WERI-Rb-1 (cell line): ENCODE data around the gene RAVER1.
A peak's percentile ranks its signal among the peaks of the same experiment; 100 is the strongest.
"Not testable (repeated sequence)": the region's sequence is repeated elsewhere in the genome, so short reads cannot be mapped to it uniquely, and the experiment has no call there.

Source experiments
- DNase-seq: peaks from one replicate; pipeline ENCODE4 v3.0.0-alpha.2; 2020
- H3K27ac ChIP-seq: fragments of 250-450 bp; sonication (Bioruptor Pico); 2 replicates; pipeline ENCODE4 v1.5.1; 2020; ENCODE audit warnings: mild to moderate bottlenecking, moderate library complexity
- H3K27me3 ChIP-seq: fragments of 250-450 bp; sonication (Bioruptor Pico); 2 replicates; pipeline ENCODE4 v1.5.1; 2021; ENCODE audit warnings: mild to moderate bottlenecking, low read depth, moderate library complexity; ENCODE audit not compliant: insufficient read depth, severe bottlenecking
- H3K36me3 ChIP-seq: fragments of 250-450 bp; sonication (Bioruptor Pico); 2 replicates; pipeline ENCODE4 v1.5.1; 2020; ENCODE audit warnings: mild to moderate bottlenecking, moderate library complexity
- H3K4me3 ChIP-seq: 2 replicates; pipeline ENCODE4 v1.5.1; 2011; ENCODE audit warnings: low read depth, mild to moderate bottlenecking, control low read depth, low read length
- H3K9me3 ChIP-seq: fragments of 250-450 bp; sonication (Bioruptor Pico); 2 replicates; pipeline ENCODE4 v1.5.1; 2021; ENCODE audit warnings: mild to moderate bottlenecking, moderate library complexity; ENCODE audit not compliant: severe bottlenecking
- CTCF ChIP-seq: IDR thresholded peaks from 2 replicates; pipeline ENCODE4 v1.5.1; 2011; ENCODE audit warnings: low read depth, mild to moderate bottlenecking, control low read depth, inconsistent platforms, low read length

Gene RAVER1

GRCh38 chr19:10332965-10333757 lies at the start of gene RAVER1:
Gene RAVER1, minus strand, starts transcription at chr19:10333529. Its CDS starts 22 bp downstream, at chr19:10333507.
- H3K27me3 ChIP-seq = no peaks in the 10 kb centered on the region
- DNase-seq = peak; percentile 98
- peak within 1 kb of the TSS; percentile 74 for H3K4me3 ChIP-seq
- TF ChIP-seq CTCF = no peak
- H3K9me3 ChIP-seq = no peaks in the 10 kb centered on the region
- peaks cover 52% of the 10 kb centered on the region for H3K36me3 ChIP-seq
- H3K27ac ChIP-seq = peak within 1 kb of the TSS; percentile 99

- not testable (repeated sequence) for H3K36me3 ChIP-seq, DNase-seq, H3K9me3 ChIP-seq, H3K27ac ChIP-seq, H3K27me3 ChIP-seq, H3K4me3 ChIP-seq
These were observed 49.8 kb upstream of the RAVER1 start for GRCh38 chr19:10383223-10383499.

GRCh38 chr19:10380313-10381102 lies 47.2 kb upstream of the RAVER1 start, which contains the start of gene TYK2:
Gene TYK2, minus strand, starts transcription at chr19:10380572. Its CDS starts 2,166 bp downstream, at chr19:10378406.
- peaks cover 16% of the 10 kb centered on the region for H3K36me3 ChIP-seq
- DNase-seq = peak; percentile 98

GRCh38 chr19:10379880-10380312 lies 46.6 kb upstream of the RAVER1 start:
- no peak for TF ChIP-seq CTCF
- H3K9me3 ChIP-seq = no peaks in the 10 kb centered on the region
- peak overlapping the region; percentile 75 for H3K27ac ChIP-seq
- H3K36me3 ChIP-seq = peaks cover 19% of the 10 kb centered on the region
- H3K27me3 ChIP-seq = no peaks in the 10 kb centered on the region
- H3K4me3 ChIP-seq = peak overlapping the region; percentile 88
- no peak for DNase-seq

More at GRCh38 chr19:10380313-10381102, 47.2 kb upstream of the RAVER1 start, which contains the start of gene TYK2:
- TF ChIP-seq CTCF = no peak
- H3K27me3 ChIP-seq = no peaks in the 10 kb centered on the region
- H3K4me3 ChIP-seq = peak within 1 kb of the TSS; percentile 88
- peak within 1 kb of the TSS; percentile 78 for H3K27ac ChIP-seq
- H3K9me3 ChIP-seq = no peaks in the 10 kb centered on the region

- H3K27ac ChIP-seq = no peak overlapping the region
- no peaks in the 10 kb centered on the region for H3K27me3 ChIP-seq
- TF ChIP-seq CTCF = no peak
- DNase-seq = no peak
- H3K9me3 ChIP-seq = no peaks in the 10 kb centered on the region
- no peak overlapping the region for H3K4me3 ChIP-seq
- H3K36me3 ChIP-seq = peaks cover 32% of the 10 kb centered on the region
These were observed 44.8 kb upstream of the RAVER1 start for GRCh38 chr19:10378124-10378523.

- H3K36me3 ChIP-seq = peaks cover 32% of the 10 kb centered on the region
- not testable (repeated sequence) for H3K4me3 ChIP-seq, DNase-seq, H3K27me3 ChIP-seq, H3K27ac ChIP-seq, H3K9me3 ChIP-seq
These were observed 43.9 kb upstream of the RAVER1 start for GRCh38 chr19:10377140-10377640.
